ENCODE results near the gene TUBB3. TPM values are rescaled to one million over a fixed set of nuclear protein-coding genes. Genes with fewer than 3 reads are reported as not detected.

The TUBB3 gene
- total RNA-seq, 1 experiment from 2014 or later: 164 TPM

DNA sequence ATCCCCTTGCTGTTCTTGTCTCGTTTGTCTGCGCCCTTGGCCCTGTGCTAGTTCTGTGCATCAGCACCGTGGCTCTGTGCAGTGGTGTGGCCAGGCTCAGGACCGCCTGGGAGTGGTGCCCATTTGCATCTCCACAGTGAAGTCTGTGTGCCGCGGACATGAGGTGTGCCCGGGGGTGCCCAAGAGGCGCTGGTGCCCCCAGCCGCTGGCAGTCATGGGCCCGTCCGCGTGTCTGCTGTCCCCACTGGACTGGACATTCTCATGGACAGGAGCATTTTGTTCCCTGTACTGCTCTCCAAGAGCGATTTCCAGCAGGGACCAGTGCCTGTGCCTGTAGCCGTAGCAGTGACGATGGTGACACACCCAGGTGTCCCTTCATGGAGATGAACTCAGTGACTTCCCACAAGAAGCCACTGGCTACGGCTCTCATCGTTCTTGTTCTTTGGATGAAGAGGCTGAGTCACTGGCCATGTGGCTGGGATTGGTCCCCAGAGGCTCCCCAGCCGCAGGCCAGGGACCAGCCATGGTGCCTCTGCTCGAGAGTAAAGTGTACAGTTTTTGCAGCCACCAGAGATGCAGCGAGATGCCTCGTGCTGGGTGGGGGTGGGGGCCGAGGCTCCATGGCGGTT is 17.5 kb upstream of the TUBB3 start:
- H3K23ac ChIP-seq (ENCODE audit: insufficient read length, low read depth, low read length): no peak overlapping the region
- H3K27ac ChIP-seq (ENCODE audit: insufficient read length, low read depth, low read length): no peak overlapping the region
- no peak overlapping the region for H3K14ac ChIP-seq (ENCODE audit: insufficient read depth, low read length)
- H3K56ac ChIP-seq (ENCODE audit: insufficient read length, low read depth, low read length): no peak overlapping the region
- no peak overlapping the region for H3K4ac ChIP-seq (ENCODE audit: low read depth, low read length)
- no peak overlapping the region for H3K4me3 Mint-ChIP-seq
- TF ChIP-seq, protein P1, sequence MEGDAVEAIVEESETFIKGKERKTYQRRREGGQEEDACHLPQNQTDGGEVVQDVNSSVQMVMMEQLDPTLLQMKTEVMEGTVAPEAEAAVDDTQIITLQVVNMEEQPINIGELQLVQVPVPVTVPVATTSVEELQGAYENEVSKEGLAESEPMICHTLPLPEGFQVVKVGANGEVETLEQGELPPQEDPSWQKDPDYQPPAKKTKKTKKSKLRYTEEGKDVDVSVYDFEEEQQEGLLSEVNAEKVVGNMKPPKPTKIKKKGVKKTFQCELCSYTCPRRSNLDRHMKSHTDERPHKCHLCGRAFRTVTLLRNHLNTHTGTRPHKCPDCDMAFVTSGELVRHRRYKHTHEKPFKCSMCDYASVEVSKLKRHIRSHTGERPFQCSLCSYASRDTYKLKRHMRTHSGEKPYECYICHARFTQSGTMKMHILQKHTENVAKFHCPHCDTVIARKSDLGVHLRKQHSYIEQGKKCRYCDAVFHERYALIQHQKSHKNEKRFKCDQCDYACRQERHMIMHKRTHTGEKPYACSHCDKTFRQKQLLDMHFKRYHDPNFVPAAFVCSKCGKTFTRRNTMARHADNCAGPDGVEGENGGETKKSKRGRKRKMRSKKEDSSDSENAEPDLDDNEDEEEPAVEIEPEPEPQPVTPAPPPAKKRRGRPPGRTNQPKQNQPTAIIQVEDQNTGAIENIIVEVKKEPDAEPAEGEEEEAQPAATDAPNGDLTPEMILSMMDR (conservative IDR thresholded peaks at IDR 0.05): no peak
- H3K27ac Mint-ChIP-seq: no peak overlapping the region
- no peaks in the 10 kb centered on the region for H3K23me2 ChIP-seq (ENCODE audit: insufficient read length, low read depth, low read length, poor library complexity, severe bottlenecking)
- H3T11ph ChIP-seq (ENCODE audit: low read length): no peak overlapping the region
- no peak overlapping the region for H4K8ac ChIP-seq (replicated peaks; ENCODE audit: insufficient read length, low read depth, low read length)
- H3K27me3 Mint-ChIP-seq (ENCODE audit: low read depth): no peaks in the 10 kb centered on the region
- DNase-seq: no peak
- H4K20me1 ChIP-seq (ENCODE audit: control insufficient read depth, insufficient read depth, insufficient read length): no peaks in the 10 kb centered on the region
- no peak overlapping the region for H4K91ac ChIP-seq (ENCODE audit: insufficient read length, low read depth, low read length)
- peaks cover 7% of the 10 kb centered on the region for H3K9me3 ChIP-seq (ENCODE audit: control insufficient read depth, low read depth, low read length)
- H2BK5ac ChIP-seq (ENCODE audit: insufficient read length, low read length): no peak overlapping the region
- H3K9me3 Mint-ChIP-seq: peaks cover 6 to 13% of the 10 kb centered on the region in 2 experiments; a peak in 3 of 5 replicates
- H3K4me1 ChIP-seq (ENCODE audit: insufficient read depth, low read length): no peaks in the 10 kb centered on the region
- H3K27me3 ChIP-seq (ENCODE audit: insufficient read depth, low read length): no peaks in the 10 kb centered on the region
- peaks cover 2 to 5% of the 10 kb centered on the region in 2 experiments; a peak in 2 of 4 replicates for H3K4me1 Mint-ChIP-seq
- peaks cover 29 to 50% (median 44%) of the 10 kb centered on the region in 3 experiments; a peak in 6 of 7 replicates for H3K36me3 Mint-ChIP-seq (ENCODE audit: insufficient read depth in 1 of 3, low read depth in 3 of 3)
- no CpG with 5 or more reads among the region's 23 CpGs for WGBS (ENCODE audit: extremely low coverage, insufficient read length, low lambda C conversion rate)
- no peaks in the 10 kb centered on the region for H3K79me2 ChIP-seq (ENCODE audit: insufficient read depth, low read length)
- no peak overlapping the region for H3K9ac ChIP-seq (ENCODE audit: extremely low read depth, insufficient read length, low read length)
- H3K4me2 ChIP-seq (ENCODE audit: insufficient read depth, insufficient read length, low read length): no peak overlapping the region
- H2AFZ ChIP-seq (ENCODE audit: low read length): no peak overlapping the region
- no peak overlapping the region for H2AK5ac ChIP-seq (ENCODE audit: insufficient read length, low read length)
- H2BK15ac ChIP-seq (ENCODE audit: low read depth, low read length): no peak overlapping the region
- no peak overlapping the region for H2BK120ac ChIP-seq (ENCODE audit: low read depth, low read length, poor library complexity, severe bottlenecking)
- H4K5ac ChIP-seq (ENCODE audit: insufficient read length, low read depth, low read length): no peak overlapping the region
- no peaks in the 10 kb centered on the region for H3K79me1 ChIP-seq (ENCODE audit: insufficient read depth, low read depth, low read length, poor library complexity, severe bottlenecking)
- H2BK12ac ChIP-seq (ENCODE audit: insufficient read length, low read depth, low read length): no peak overlapping the region
- H2BK20ac ChIP-seq (ENCODE audit: low read depth, low read length, poor library complexity, severe bottlenecking): no peak overlapping the region
- H3K18ac ChIP-seq (ENCODE audit: insufficient read length, low read depth, low read length): no peak overlapping the region
